Nephron (organoid): ENCODE measurements around the gene ATF3.
"Not testable (repeated sequence)": the region's sequence is repeated elsewhere in the genome, so short reads cannot be mapped to it uniquely, and the experiment has no call there.

Experiments
- H3K27ac Mint-ChIP-seq, 3 experiments: 2 replicates each; pipeline ENCODE4 v1.8.0; 2020; ENCODE audit warnings: mixed read lengths in 3 of 3, mild to moderate bottlenecking in 2 of 3, moderate library complexity in 1 of 3
- H3K27me3 Mint-ChIP-seq: 2 replicates; pipeline ENCODE4 v1.8.0; 2021; ENCODE audit warnings: low read depth, mild to moderate bottlenecking, moderate library complexity, mixed read lengths
- H3K36me3 Mint-ChIP-seq: 2 replicates; pipeline ENCODE4 v1.8.0; 2020; ENCODE audit warnings: low read depth, mixed read lengths
- H3K4me1 Mint-ChIP-seq: 2 replicates; pipeline ENCODE4 v1.8.0; 2020; ENCODE audit warnings: mixed read lengths
- H3K4me3 Mint-ChIP-seq, 3 experiments: 2 replicates each; pipeline ENCODE4 v1.8.0; 2020; ENCODE audit warnings: mild to moderate bottlenecking in 3 of 3, mixed read lengths in 3 of 3, moderate library complexity in 2 of 3
- H3K9me3 Mint-ChIP-seq: 2 replicates; pipeline ENCODE4 v1.8.0; 2020; ENCODE audit warnings: mixed read lengths
- TF ChIP-seq, protein P1 (sequence below), 3 experiments: fragments of 200-600 bp; sonication (generic); IDR thresholded peaks; one replicate each; pipeline ENCODE4 v1.5.0; 2021; ENCODE audit warnings: antibody characterized with exemption in 3 of 3; ENCODE audit not compliant: unreplicated experiment in 3 of 3

Gene ATF3

DNA sequence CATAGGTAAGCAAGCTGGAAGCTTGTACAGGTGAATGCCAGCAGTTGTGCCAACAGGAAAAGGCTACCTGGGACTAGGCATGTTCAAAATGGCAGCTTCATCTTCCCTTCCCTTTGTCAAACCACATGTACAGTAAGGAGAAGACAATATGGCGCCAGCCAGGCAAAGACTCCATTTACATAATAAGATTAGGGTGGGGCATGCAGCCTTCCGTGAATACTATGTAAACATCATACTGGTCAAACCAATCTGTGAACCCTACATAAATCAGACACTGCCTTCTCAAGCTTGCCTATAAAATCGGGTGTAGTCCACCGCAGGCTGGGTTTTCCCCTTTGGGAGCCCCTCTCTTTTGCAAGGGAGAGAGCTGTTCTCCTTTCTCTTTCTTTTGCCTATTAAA, 24.6 kb downstream of the ATF3 start:
- H3K27me3 Mint-ChIP-seq: peaks cover 3% of the 10 kb centered on the region
- peaks cover 3% of the 10 kb centered on the region for H3K9me3 Mint-ChIP-seq
- H3K4me1 Mint-ChIP-seq: peaks cover 37% of the 10 kb centered on the region
- TF ChIP-seq, protein P1, sequence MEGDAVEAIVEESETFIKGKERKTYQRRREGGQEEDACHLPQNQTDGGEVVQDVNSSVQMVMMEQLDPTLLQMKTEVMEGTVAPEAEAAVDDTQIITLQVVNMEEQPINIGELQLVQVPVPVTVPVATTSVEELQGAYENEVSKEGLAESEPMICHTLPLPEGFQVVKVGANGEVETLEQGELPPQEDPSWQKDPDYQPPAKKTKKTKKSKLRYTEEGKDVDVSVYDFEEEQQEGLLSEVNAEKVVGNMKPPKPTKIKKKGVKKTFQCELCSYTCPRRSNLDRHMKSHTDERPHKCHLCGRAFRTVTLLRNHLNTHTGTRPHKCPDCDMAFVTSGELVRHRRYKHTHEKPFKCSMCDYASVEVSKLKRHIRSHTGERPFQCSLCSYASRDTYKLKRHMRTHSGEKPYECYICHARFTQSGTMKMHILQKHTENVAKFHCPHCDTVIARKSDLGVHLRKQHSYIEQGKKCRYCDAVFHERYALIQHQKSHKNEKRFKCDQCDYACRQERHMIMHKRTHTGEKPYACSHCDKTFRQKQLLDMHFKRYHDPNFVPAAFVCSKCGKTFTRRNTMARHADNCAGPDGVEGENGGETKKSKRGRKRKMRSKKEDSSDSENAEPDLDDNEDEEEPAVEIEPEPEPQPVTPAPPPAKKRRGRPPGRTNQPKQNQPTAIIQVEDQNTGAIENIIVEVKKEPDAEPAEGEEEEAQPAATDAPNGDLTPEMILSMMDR (IDR thresholded peaks at IDR 0.05; ENCODE audit: unreplicated experiment in 3 of 3): no peak
- no peaks in the 10 kb centered on the region for H3K36me3 Mint-ChIP-seq
- no peak overlapping the region for H3K27ac Mint-ChIP-seq
- no peak overlapping the region for H3K4me3 Mint-ChIP-seq

GRCh38 chr1:212634252-212634651, 25.7 kb downstream of the ATF3 start:
- Mint-ChIP-seq H3K9me3 (peaks cover 3% of the 10 kb centered on the region), H3K27me3 (peaks cover 8% of the 10 kb centered on the region)

GRCh38 chr1:212635141-212635631, 26.6 kb downstream of the ATF3 start:
- Mint-ChIP-seq H3K27ac (peak overlapping the region in 2 of 3 experiments; percentile 89 to 96), H3K4me3 (no peak overlapping the region), H3K27me3 (peaks cover 10% of the 10 kb centered on the region), H3K9me3 (peaks cover 3% of the 10 kb centered on the region), H3K4me1 (peaks cover 42% of the 10 kb centered on the region), H3K36me3 (no peaks in the 10 kb centered on the region)
- TF ChIP-seq, protein P1 (IDR thresholded peaks at IDR 0.05; ENCODE audit: unreplicated experiment in 3 of 3): no peak

More at GRCh38 chr1:212634252-212634651, 25.7 kb downstream of the ATF3 start:
- peaks cover 42% of the 10 kb centered on the region for H3K4me1 Mint-ChIP-seq
- peak overlapping the region in 2 of 3 experiments; percentile 58 to 89 for H3K27ac Mint-ChIP-seq
- no peak overlapping the region for H3K4me3 Mint-ChIP-seq
- H3K36me3 Mint-ChIP-seq: no peaks in the 10 kb centered on the region
- TF ChIP-seq, protein P1 (IDR thresholded peaks at IDR 0.05; ENCODE audit: unreplicated experiment in 3 of 3): no peak

- H3K4me1 Mint-ChIP-seq: peaks cover 42% of the 10 kb centered on the region
- H3K9me3 Mint-ChIP-seq: peaks cover 3% of the 10 kb centered on the region
- TF ChIP-seq, protein P1 (IDR thresholded peaks at IDR 0.05; ENCODE audit: unreplicated experiment in 3 of 3): no peak
- H3K27ac Mint-ChIP-seq: peak overlapping the region in 2 of 3 experiments; percentile 44 to 89
- H3K4me3 Mint-ChIP-seq: peak overlapping the region in 1 of 3 experiments; percentile 32
- H3K36me3 Mint-ChIP-seq: no peaks in the 10 kb centered on the region
- H3K27me3 Mint-ChIP-seq: peaks cover 10% of the 10 kb centered on the region
Measured at GRCh38 chr1:212637902-212638301, 29.3 kb downstream of the ATF3 start.

GRCh38 chr1:212638492-212639151, 30.1 kb downstream of the ATF3 start:
- H3K9me3 Mint-ChIP-seq: peaks cover 3% of the 10 kb centered on the region
- peaks cover 42% of the 10 kb centered on the region for H3K4me1 Mint-ChIP-seq
- H3K27ac Mint-ChIP-seq: peak overlapping the region in 2 of 3 experiments; percentile 44 to 89
- H3K27me3 Mint-ChIP-seq: peaks cover 10% of the 10 kb centered on the region
- H3K36me3 Mint-ChIP-seq: no peaks in the 10 kb centered on the region
- H3K4me3 Mint-ChIP-seq: peak overlapping the region in 1 of 3 experiments; percentile 32
- TF ChIP-seq, protein P1 (IDR thresholded peaks at IDR 0.05; ENCODE audit: unreplicated experiment in 3 of 3): no peak

DNA sequence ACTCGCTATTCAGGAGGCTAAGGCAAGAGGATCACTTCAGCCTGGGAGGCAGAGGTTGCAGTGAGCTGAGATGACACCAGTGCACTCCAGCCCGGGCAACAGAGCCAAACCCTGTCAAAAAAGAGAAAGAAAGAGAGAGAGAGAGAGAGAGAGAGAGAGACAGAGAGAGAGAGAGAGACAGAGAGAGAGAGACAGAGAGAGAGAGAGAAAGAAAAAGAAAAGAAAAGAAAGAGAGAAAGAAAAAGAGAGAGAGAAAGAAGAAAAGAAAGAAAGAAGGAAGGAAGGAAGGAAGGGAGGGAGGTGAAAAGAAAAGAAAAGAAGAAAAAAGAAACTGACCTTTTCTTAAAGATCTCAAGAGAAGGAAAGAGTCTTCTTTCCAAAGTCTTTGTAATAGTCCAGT, 31.0 kb downstream of the ATF3 start:
- H3K9me3 Mint-ChIP-seq, H3K27ac Mint-ChIP-seq, H3K27me3 Mint-ChIP-seq, H3K36me3 Mint-ChIP-seq, H3K4me3 Mint-ChIP-seq: not testable (repeated sequence)
- peaks cover 40% of the 10 kb centered on the region for H3K4me1 Mint-ChIP-seq
